GM12891 (cell line): ENCODE results near the gene TNFRSF6B.
"Not testable (repeated sequence)": the region's sequence is repeated elsewhere in the genome, so short reads cannot be mapped to it uniquely, and the experiment has no call there.

Source experiments
- DNase-seq: peaks from one replicate; pipeline ENCODE4 v3.0.0; 2011; ENCODE audit warnings: low spot score; ENCODE audit not compliant: insufficient read length
- FAIRE-seq: peaks from 2 replicates; lab custom pipeline; 2011; peaks lifted over from hg19 to GRCh38; lab: Jason Lieb, UNC
- PAX5 ChIP-seq: IDR thresholded peaks from 2 replicates; pipeline ENCODE4 v1.6.1; 2011; ENCODE audit warnings: low read length, moderate library complexity, mild to moderate bottlenecking; ENCODE audit not compliant: insufficient read depth, severe bottlenecking
- POLR2A ChIP-seq: IDR thresholded peaks from 2 replicates; pipeline ENCODE4 v1.6.1; 2011; ENCODE audit warnings: low read depth, low read length, control low read depth
- POLR2AphosphoS5 ChIP-seq: IDR thresholded peaks from 2 replicates; pipeline ENCODE4 v1.6.1; 2011; ENCODE audit warnings: low read depth, low read length, control low read depth
- POU2F2 ChIP-seq: IDR thresholded peaks from 2 replicates; pipeline ENCODE4 v1.6.1; 2011; ENCODE audit warnings: low read depth, mild to moderate bottlenecking, control low read depth, low read length, moderate library complexity
- SPI1 ChIP-seq: IDR thresholded peaks from 2 replicates; pipeline ENCODE4 v1.6.1; 2011; ENCODE audit warnings: low read depth, low read length, control low read depth
- TAF1 ChIP-seq: IDR thresholded peaks from 2 replicates; pipeline ENCODE4 v1.6.1; 2011; ENCODE audit warnings: low read depth, low read length, control low read depth

Gene TNFRSF6B

GRCh38 chr20:63661959-63662812 is 34.3 kb upstream of the TNFRSF6B start:
- FAIRE-seq (no peak), DNase-seq (no peak)
- TF ChIP-seq POLR2AphosphoS5 (no peak), PAX5 (no peak), SPI1 (no peak), POU2F2 (no peak), TAF1 (no peak), POLR2A (no peak)

GRCh38 chr20:63662813-63663189 is 33.7 kb upstream of the TNFRSF6B start:
- TF ChIP-seq POU2F2 (no peak), POLR2A (no peak), POLR2AphosphoS5 (no peak), TAF1 (no peak), SPI1 (no peak), PAX5 (no peak)
- no peak for FAIRE-seq

DNA sequence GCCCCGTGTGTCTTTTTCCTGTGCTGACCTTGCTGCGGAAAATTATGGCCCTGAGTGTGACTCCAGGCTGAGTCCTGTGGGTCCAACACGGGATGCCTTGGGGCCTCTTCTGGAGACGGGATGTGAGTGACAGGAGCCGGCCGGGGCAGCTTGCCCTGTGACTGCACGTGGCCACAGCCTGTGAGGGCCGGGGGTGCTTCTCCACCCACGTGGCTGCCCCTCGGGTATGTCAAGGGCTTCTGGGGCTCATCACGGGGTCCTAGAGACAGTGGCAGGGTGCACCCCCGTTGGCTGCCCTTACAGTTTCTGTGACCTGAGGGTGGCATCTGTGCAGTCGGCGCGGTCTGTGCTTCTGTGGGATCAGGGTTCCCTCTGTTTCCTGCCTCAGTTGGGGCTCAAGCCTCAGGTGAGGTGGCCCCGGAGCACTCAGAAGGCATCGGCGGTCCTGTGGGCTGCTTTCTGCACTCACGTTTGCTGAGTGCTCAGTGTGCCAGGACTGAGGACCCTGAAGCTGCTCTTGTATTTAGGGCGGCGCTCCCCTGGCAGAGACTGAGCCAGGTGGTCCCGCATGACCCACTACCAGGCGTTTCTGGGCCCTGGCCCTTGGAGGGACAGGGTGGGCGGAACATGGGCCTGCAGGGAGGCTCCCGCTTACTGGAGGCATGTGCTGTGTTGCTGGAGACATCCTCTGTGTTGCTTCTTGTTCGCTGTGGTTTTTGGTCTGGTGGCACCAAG is 33.0 kb upstream of the TNFRSF6B start:
- no peak for FAIRE-seq
- no peak for TF ChIP-seq PAX5
- no peak for TF ChIP-seq TAF1
- no peak for TF ChIP-seq POU2F2
- no peak for TF ChIP-seq POLR2A
- no peak for TF ChIP-seq SPI1
- no peak for TF ChIP-seq POLR2AphosphoS5
- no peak for DNase-seq

More at GRCh38 chr20:63662813-63663189, 33.7 kb upstream of the TNFRSF6B start:
- no peak for DNase-seq

DNA sequence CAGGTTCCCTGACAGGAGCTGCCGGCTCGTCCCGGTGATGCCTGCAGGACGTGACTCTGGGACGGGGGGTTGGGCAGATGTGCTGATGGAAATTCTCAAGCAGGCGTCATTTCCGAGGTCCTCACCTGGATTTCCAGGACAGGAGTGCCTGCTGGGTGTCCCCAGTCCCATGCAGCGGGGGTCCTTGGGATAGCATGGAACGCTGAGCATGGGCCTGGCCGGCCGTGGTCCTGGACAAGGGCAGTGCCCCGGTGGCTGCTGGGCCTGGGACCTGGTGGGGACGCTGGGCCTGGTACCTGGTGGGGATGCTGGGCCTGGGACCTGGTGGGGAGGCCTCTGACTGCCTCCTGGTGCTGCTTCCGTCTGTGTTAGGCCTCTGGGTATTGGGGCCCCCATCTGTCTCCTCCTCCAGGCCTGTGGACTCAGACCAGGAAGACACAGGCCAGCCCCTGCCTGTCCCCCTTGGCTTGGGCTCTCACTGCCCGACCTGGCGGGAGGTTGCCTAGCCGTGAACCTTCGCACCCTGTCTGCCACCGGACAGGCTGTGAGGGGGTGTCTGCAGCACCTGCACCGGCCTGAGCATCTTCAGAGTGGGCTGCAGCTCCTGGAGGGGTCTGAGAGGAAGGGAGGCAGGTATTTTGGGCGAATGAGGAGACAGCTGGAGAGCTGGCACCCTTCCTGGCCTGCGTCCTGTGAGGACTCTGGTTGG is 32.2 kb upstream of the TNFRSF6B start:
- TF ChIP-seq TAF1 (no peak), PAX5 (no peak), SPI1 (no peak), POLR2A (no peak), POU2F2 (no peak), POLR2AphosphoS5 (no peak)
- FAIRE-seq = no peak
- DNase-seq = no peak

GRCh38 chr20:63664861-63665594 is 31.4 kb upstream of the TNFRSF6B start:
- no peak for TF ChIP-seq POU2F2
- TF ChIP-seq PAX5 = no peak
- no peak for TF ChIP-seq POLR2AphosphoS5
- no peak for TF ChIP-seq POLR2A
- TF ChIP-seq SPI1 = no peak
- TF ChIP-seq TAF1 = no peak
- DNase-seq = no peak
- no peak for FAIRE-seq

- FAIRE-seq = no peak
- DNase-seq = no peak
- TF ChIP-seq POLR2A (no peak), POU2F2 (no peak), TAF1 (no peak), PAX5 (no peak), SPI1 (no peak), POLR2AphosphoS5 (no peak)
Measured at GRCh38 chr20:63665708-63666107, 30.7 kb upstream of the TNFRSF6B start.

DNA sequence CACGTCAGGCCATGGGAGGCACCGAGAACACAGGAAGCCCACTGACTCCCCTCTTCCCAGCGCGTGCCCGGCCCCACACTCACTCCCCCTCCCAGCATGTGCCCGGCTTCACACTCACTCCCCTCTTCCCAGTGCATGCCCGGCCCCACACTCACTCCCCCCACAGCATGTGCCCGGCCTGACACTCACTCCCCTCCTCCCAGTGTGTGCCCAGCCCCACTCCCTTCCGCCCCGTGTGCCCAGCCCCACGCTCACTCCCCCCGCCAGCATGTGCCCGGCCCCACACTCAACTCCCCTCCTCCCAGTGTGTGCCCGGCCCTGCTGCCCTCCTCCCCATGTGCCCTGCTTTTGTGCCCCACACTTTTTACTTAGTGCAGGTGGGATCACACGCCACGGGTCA is 28.6 kb upstream of the TNFRSF6B start:
- no peak for TF ChIP-seq POU2F2
- no peak for TF ChIP-seq PAX5
- TF ChIP-seq POLR2A = no peak
- TF ChIP-seq POLR2AphosphoS5 = no peak
- no peak for TF ChIP-seq TAF1
- TF ChIP-seq SPI1 = no peak
- FAIRE-seq (no peak), DNase-seq (no peak)

DNA sequence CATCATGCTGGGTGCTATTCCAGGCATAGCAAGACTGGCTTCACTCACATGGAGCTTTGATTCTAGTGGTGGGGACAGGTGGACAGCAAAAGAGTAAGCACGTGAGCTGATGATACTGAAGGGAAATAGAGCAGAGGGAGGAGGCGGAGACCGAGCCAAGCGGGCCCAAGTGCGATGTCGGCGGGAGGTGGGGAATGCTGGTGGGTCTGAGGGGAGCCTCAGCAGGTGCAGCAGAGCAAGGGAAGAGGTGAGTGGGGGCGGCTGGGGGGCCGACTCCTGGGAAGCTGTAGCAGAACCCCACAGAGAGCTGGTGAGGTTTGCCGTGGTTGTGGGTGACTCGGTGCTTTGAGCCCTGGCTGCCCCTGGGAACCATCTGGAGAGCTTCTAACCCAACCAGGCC is 28.1 kb upstream of the TNFRSF6B start:
- FAIRE-seq = no peak
- DNase-seq = no peak
- TF ChIP-seq POLR2AphosphoS5 (no peak), PAX5 (no peak), TAF1 (no peak), POLR2A (no peak), SPI1 (no peak), POU2F2 (no peak)

- FAIRE-seq, DNase-seq: not testable (repeated sequence)
Measured at GRCh38 chr20:63671695-63672094, 24.8 kb upstream of the TNFRSF6B start.
